Fibroblast of villous mesenchyme (primary cell): Measurements from ENCODE around the gene DNAJC18. TPM values are rescaled to one million over a fixed set of nuclear protein-coding genes. Genes with fewer than 3 reads are reported as not detected.

Experiments
- DNase-seq: peaks from one replicate; pipeline ENCODE4 v3.0.0-alpha.2; 2010; ENCODE audit warnings: low read depth
- H3K4me3 ChIP-seq: 2 replicates; pipeline ENCODE4 v1.5.1; 2011; ENCODE audit warnings: low read depth, mild to moderate bottlenecking, low read length
- CTCF ChIP-seq: IDR thresholded peaks from 2 replicates; pipeline ENCODE4 v1.5.1; 2012; ENCODE audit warnings: low read depth, mild to moderate bottlenecking, low read length; ENCODE audit not compliant: insufficient read depth
- small RNA-seq: library from RNA; depleted of rRNA; stranded (forward); fragments of <200 nt; gene quantifications from one replicate; pipeline ENCODE3, GENCODE V24; 2012
- total RNA-seq: library from RNA; depleted of rRNA; stranded (reverse); fragments of >200 nt; gene quantifications from 2 replicates; pipeline ENCODE4 v1.2.3, GENCODE V29; 2012

DNAJC18 gene
- total RNA-seq, 1 donor = 16.4 TPM

DNA sequence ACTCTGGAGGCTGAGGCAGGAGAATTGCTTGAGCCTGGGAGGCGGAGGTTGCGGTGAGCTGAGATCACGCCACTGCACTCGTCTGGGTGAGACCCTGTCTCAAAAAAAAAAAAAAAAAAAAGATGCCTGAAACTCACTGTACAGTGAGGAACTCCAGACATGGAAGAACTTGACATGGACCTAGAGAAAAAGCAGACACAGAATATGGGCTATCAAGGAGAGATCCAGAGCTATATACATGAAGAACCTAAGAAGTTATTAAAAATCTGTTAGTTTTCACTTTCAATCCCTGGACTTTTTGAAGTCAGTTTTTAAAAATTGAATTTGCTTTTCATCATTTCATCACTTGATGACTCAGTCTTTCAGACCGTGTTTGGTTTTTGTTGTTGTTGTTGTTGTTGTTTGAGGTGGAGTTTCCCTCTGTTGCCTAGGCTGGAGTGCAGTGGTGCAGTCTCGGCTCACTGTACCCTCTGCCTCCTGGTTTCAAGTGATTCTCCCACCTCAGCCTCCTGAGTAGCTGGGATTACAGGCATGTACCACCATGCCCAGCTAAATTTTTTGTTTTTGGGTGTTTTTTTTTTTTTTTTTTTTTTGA lies 77.4 kb downstream of the DNAJC18 start:
- TF ChIP-seq CTCF = no peak
- no peak for DNase-seq
- H3K4me3 ChIP-seq = no peak overlapping the region

GRCh38 chr5:139360384-139360783 lies 78.9 kb downstream of the DNAJC18 start:
- TF ChIP-seq CTCF = no peak
- H3K4me3 ChIP-seq = no peak overlapping the region
- no peak for DNase-seq

Small RNA genes within 50 kb of the gene (small RNA-seq; reads per million reads assigned to genes)
- gene RNU5B-4P = not detected

Other genes with a start within 250 kb of the DNAJC18 start
- gene SIL1, start 241.2 kb downstream of the DNAJC18 start, total RNA-seq = 53.5 and 57.0 TPM in 2 replicates
- gene MATR3, start 145.8 kb downstream of the DNAJC18 start, total RNA-seq = 190 and 239 TPM in 2 replicates
- 35.1 and 56.1 TPM in 2 replicates for gene PAIP2, start 97.7 kb downstream of the DNAJC18 start, total RNA-seq
- gene SLC23A1, start 56.2 kb downstream of the DNAJC18 start, total RNA-seq = not detected in 2 replicates
- under 0.01 and 0.43 TPM in 2 replicates for gene MZB1, start 49.6 kb downstream of the DNAJC18 start, total RNA-seq
- gene PROB1, start 44.4 kb downstream of the DNAJC18 start, total RNA-seq = 3.9 and 4.3 TPM in 2 replicates
- 3.9 and 5.2 TPM in 2 replicates for gene SPATA24, start 35.4 kb downstream of the DNAJC18 start, total RNA-seq
- gene ECSCR, start 23.2 kb upstream of the DNAJC18 start, total RNA-seq = not detected in 2 replicates
- gene SMIM33, start 31.5 kb upstream of the DNAJC18 start, total RNA-seq = not detected in 2 replicates
- gene STING1, start 43.2 kb upstream of the DNAJC18 start, total RNA-seq = 25.9 and 26.7 TPM in 2 replicates
- gene UBE2D2, start 121.8 kb upstream of the DNAJC18 start, total RNA-seq = 53.8 and 56.6 TPM in 2 replicates
- gene CXXC5, start 208.8 kb upstream of the DNAJC18 start, total RNA-seq = 75.4 and 79.5 TPM in 2 replicates